Cortex of kidney (tissue), 1 donor: ENCODE measurements around the gene ATCAY.
"Not testable (repeated sequence)": the region's sequence is repeated elsewhere in the genome, so short reads cannot be mapped to it uniquely, and the experiment has no call there.

Source experiments
- DNase-seq: peaks from one replicate; lab custom pipeline; 2025; lab: John Stamatoyannopoulos, UW

The ATCAY gene

GRCh38 chr19:3949294-3949693 lies 68.8 kb downstream of the ATCAY start:
- DNase-seq, result no peak

GRCh38 chr19:3949997-3950859 lies 69.7 kb downstream of the ATCAY start:
- DNase-seq, result no peak

GRCh38 chr19:3950871-3951861 lies 70.7 kb downstream of the ATCAY start:
- no peak for DNase-seq

GRCh38 chr19:3952755-3953276 lies 72.3 kb downstream of the ATCAY start:
- not testable (repeated sequence) for DNase-seq

GRCh38 chr19:3954107-3954506 lies 73.6 kb downstream of the ATCAY start:
- DNase-seq, result no peak

GRCh38 chr19:3955276-3955675 lies 74.8 kb downstream of the ATCAY start:
- not testable (repeated sequence) for DNase-seq

- DNase-seq, result no peak
Measured at GRCh38 chr19:3955688-3956087, 75.2 kb downstream of the ATCAY start.

GRCh38 chr19:3958836-3959765 lies 78.6 kb downstream of the ATCAY start:
- no peak for DNase-seq

- no peak for DNase-seq
Measured at GRCh38 chr19:3959766-3960131, 79.3 kb downstream of the ATCAY start.

- no peak for DNase-seq
Measured at GRCh38 chr19:3961007-3961406, 80.5 kb downstream of the ATCAY start.

- no peak for DNase-seq
Measured at GRCh38 chr19:3963458-3964255, 83.2 kb downstream of the ATCAY start.

- no peak for DNase-seq
Measured at GRCh38 chr19:3964256-3965194, 84.0 kb downstream of the ATCAY start.

- no peak for DNase-seq
Measured at GRCh38 chr19:3966051-3967017, 85.8 kb downstream of the ATCAY start.

- DNase-seq, result not testable (repeated sequence)
Measured at GRCh38 chr19:3967983-3968382, 87.5 kb downstream of the ATCAY start.

GRCh38 chr19:3968556-3969434 lies 88.3 kb downstream of the ATCAY start:
- DNase-seq, result no peak

- DNase-seq, result no peak
Measured at GRCh38 chr19:3969435-3970312, 89.2 kb downstream of the ATCAY start.
